SK-MEL-5 (cell line): ENCODE measurements around the gene PSME4. TPM values are rescaled to one million over a fixed set of nuclear protein-coding genes. Genes with fewer than 3 reads are reported as not detected.

Experiments
- DNase-seq: peaks from one replicate; pipeline ENCODE4 v3.0.0-alpha.2; 2016; ENCODE audit warnings: low read depth, low spot score
- in situ Hi-C: cut with HindIII; loops from 2 replicates; pipeline ENCODE4 v1.10.0; 2016; ENCODE audit warnings: low sequenced_read_pairs, high pct_unique_total_duplicates, low pct_unique_long_range_greater_than_20kb
- polyA plus RNA-seq, 2 experiments: library from polyadenylated mRNA; depleted of rRNA; stranded (reverse); fragments of >200 nt; gene quantifications; 2 replicates each; pipeline ENCODE4 v1.2.3, GENCODE V29; 2015
- total RNA-seq: library from RNA; depleted of rRNA; stranded (reverse); fragments of >200 nt; shearing (Covaris generic); gene quantifications from 2 replicates; pipeline ENCODE4 v1.2.3, GENCODE V29; 2014; rRNA removed

The PSME4 gene
- 40.4 and 42.7 TPM in 2 replicates for total RNA-seq
- polyA plus RNA-seq (2015; cell fraction: cytosol; rRNA removed): 24.2 and 32.7 TPM in 2 replicates
- polyA plus RNA-seq (2015; cell fraction: nucleus; rRNA removed): 40.8 and 45.0 TPM in 2 replicates

- in situ Hi-C loops: no loop called here
These were observed at the start of gene PSME4 for GRCh38 chr2:53970724-53971602. Gene PSME4 (minus strand): TSS chr2:53970993. CDS start chr2:53970784, 209 bp downstream.

GRCh38 chr2:54015798-54016699 is 45.3 kb upstream of the PSME4 start:
- in situ Hi-C loops: no loop called here
- DNase-seq: no peak

More at GRCh38 chr2:53970724-53971602, at the start of gene PSME4:
- DNase-seq: peak; percentile 89

- no peak for DNase-seq
- in situ Hi-C loops: no loop called here
These were observed 43.2 kb upstream of the PSME4 start for GRCh38 chr2:54013996-54014395.

GRCh38 chr2:54012538-54013141 is 41.8 kb upstream of the PSME4 start:
- in situ Hi-C loops: no loop called here

GRCh38 chr2:54009549-54009948 is 38.8 kb upstream of the PSME4 start:
- in situ Hi-C loops: no loop called here
- no peak for DNase-seq

More at GRCh38 chr2:54012538-54013141, 41.8 kb upstream of the PSME4 start:
- DNase-seq: no peak

- in situ Hi-C loops: no loop called here
- no peak for DNase-seq
These were observed 37.6 kb upstream of the PSME4 start for GRCh38 chr2:54008439-54008838.

GRCh38 chr2:54000524-54000923 is 29.7 kb upstream of the PSME4 start:
- in situ Hi-C loops: no loop called here
- no peak for DNase-seq

- in situ Hi-C loops: no loop called here
- no peak for DNase-seq
These were observed 29.3 kb upstream of the PSME4 start for GRCh38 chr2:54000122-54000521.

GRCh38 chr2:53998834-53999233 is 28.0 kb upstream of the PSME4 start:
- in situ Hi-C loops: no loop called here
- DNase-seq: no peak

- in situ Hi-C loops: no loop called here
- no peak for DNase-seq
These were observed 24.3 kb upstream of the PSME4 start for GRCh38 chr2:53994818-53995808.

GRCh38 chr2:53991948-53992347 is 21.2 kb upstream of the PSME4 start:
- in situ Hi-C loops: no loop called here
- no peak for DNase-seq

- in situ Hi-C loops: no loop called here
- DNase-seq: no peak
These were observed 18.5 kb upstream of the PSME4 start for GRCh38 chr2:53989210-53989862.

GRCh38 chr2:53987336-53987921 is 16.6 kb upstream of the PSME4 start:
- in situ Hi-C loops: no loop called here
- DNase-seq: no peak

GRCh38 chr2:53985646-53986045 is 14.9 kb upstream of the PSME4 start:
- DNase-seq: no peak
- in situ Hi-C loops: no loop called here

GRCh38 chr2:53969968-53970723 is 647 bp downstream of the PSME4 start:
- in situ Hi-C loops: no loop called here
- DNase-seq: peak; percentile 45
